NCI-H2227 (cell line): ENCODE data around the gene GABRD.

ENCODE experiments used
- DNase-seq: peaks from one replicate; lab custom pipeline; 2025; ENCODE audit not compliant: unreplicated experiment; lab: John Stamatoyannopoulos, UW

The GABRD gene

DNA sequence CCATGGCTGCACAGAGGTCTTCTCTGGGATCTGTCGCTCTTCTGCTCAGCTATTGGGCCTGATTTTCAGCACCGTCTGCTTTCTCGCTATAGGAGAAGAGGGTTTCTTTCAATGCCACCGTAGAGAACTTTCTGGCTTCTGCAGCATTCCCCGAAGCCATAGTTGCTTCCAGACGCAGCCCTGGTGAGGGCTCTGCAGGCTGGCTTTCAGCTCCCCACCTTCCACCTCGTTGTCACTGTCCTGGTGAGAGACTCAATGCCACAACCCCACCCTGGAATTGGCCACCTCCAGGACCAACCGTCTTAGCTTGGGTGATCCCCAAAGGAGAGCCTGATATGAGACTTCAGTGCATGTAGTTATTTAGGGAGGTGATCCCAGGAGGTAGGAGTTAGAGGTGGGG is 19.1 kb downstream of the GABRD start:
- DNase-seq = no peak

DNA sequence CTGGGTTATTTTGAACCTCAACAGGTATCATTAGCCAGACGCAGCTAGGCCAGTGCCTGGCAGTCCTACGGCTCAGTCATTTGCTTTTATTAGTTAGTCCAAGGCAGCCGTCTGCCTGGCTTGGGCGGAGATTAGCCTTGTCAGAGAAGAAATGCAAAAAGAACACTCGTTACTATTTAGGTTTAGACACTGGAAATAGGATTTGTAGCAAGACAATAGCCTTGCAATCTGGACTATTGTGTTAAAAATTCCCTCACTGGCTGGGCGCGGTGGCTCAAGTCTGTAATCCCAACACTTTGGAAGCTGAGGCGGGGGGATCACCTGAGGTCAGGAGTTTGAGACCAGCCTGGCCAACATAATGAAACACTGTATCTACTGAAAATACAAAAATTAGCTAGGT is 20.1 kb downstream of the GABRD start:
- DNase-seq = no peak

DNA sequence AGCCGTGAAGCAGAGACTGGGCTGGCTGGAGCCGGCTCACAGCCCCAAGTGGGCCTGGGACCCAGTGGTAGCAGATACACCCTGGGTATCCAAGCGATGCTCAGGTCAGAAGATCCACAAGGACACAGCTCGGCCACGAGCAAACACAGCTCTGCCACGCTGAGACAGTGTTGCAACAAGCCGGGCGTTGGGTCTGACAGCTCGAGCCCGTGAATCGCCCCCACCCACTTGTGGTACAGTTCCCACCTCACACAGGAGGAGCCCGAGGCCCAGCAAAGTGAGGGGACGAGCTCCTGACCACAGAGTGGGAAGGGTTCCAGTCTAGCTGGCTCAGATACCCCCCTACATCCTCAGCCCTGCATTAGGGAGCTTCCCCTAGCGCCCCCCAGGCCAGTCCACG is 22.2 kb downstream of the GABRD start:
- no peak for DNase-seq

DNA sequence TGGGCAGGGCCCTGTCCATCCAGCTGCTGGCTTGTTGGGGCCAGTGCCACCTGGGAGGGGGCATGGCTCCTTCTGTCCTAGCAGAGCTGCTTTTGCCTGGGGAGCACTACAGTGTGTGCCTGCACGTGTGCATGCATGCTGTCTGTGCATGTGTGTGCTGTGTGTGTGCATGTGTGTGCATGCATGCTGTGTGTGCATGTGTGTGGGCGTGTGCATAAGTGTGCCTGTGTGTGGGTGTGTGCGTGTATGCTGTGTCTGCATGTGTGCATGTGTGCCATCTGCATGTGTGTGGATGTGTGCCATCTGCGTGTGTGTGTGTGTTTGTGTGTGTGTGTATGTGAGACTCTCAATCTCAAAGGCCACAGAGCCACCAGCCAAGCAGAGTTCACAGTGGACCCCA is 22.7 kb downstream of the GABRD start:
- no peak for DNase-seq

- DNase-seq = no peak
Measured at GRCh38 chr1:2042830-2043773, 24.0 kb downstream of the GABRD start.

DNA sequence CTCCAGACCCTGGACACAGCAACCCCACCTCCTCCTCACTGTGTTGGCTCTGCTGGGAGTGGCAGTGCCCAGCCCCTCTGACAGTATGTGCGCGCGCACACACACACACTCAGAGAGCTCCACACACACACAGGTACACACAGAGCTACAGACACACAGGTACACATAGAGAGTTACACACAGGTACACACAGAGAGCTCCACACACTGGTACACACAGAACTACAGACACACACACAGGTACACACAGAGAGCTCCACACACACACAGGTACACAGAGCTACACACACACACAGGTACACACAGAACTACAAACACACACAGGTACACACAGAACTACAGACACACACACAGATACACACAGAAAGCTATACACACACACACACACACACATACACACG is 24.7 kb downstream of the GABRD start:
- DNase-seq = no peak

DNA sequence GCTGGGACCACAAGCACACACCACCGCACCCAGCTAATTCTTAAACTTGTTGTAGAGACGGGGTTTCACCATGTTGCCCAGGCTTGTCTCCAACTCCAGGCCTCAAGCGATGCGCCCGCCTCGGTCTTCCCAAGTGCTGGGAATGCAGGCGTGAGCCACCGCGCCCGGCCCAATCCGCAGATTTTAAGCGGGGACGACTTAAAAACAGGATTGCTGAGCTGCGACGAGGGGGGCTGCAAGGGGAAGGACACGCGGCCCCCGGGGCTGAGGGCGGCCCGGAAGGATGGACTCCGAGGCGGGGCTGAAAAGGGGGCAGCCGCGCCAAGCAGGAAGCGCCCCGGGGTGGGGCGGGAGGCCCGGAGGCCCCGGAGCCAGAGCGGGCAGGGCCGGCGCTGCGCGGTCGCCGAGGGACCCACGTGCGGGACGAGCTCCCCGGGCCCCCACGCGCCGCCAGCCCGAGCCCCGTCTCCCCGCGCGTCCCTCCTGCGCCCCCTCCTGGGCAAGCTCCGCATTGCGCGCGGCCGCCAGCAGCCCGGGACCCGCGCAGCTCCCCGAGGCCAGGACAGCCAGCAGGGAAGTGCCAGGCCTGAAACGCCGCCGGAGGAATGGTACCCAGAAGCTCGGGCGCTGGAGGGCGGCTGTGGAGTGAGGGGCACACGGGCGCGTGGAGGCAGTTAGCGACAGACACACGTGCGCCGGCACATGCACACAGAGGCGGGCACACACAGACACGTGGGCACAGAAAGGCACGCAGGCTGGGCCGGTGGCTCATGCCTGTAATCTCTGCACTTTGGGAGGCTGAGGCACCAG is 25.6 kb downstream of the GABRD start:
- DNase-seq = peak; percentile 85

DNA sequence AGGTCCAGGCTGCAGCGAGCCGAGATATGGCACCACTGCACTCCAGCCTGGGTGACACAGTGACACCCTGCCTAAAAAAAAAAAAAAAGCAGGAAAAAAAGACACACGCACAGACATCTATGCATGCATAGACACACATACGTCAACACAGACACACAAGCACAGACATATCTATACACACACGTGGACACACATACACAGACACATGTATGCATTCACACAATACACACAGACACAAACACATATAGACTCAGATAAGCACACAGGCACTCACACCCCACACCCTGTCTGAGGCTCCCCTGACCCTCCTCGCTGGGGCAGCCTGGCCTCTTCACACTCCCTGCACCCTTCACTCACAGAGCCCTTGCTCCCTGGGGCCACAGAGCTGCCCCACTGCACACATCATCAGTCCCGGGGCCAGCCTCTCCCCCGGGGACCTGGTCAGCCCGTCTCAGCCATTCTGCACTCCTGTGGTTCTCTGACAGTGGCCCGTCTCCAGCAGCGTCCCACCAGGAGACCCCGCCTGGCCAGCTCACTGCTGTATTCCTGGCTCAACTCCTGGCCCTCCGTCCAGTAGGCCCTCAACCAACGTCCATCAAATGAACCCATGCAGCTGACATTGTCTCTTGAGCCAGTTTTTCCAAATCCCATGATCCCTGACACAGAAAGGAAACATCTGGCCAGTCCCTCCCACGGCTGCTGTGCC is 26.5 kb downstream of the GABRD start:
- no peak for DNase-seq

GRCh38 chr1:2046174-2046917 is 27.2 kb downstream of the GABRD start:
- peak; percentile 30 for DNase-seq

GRCh38 chr1:2046953-2047748 is 28.0 kb downstream of the GABRD start:
- DNase-seq = no peak

GRCh38 chr1:2047749-2048729 is 28.9 kb downstream of the GABRD start:
- DNase-seq = no peak

- DNase-seq = peak; percentile 77
Measured at GRCh38 chr1:2049225-2049717, 30.1 kb downstream of the GABRD start.

DNA sequence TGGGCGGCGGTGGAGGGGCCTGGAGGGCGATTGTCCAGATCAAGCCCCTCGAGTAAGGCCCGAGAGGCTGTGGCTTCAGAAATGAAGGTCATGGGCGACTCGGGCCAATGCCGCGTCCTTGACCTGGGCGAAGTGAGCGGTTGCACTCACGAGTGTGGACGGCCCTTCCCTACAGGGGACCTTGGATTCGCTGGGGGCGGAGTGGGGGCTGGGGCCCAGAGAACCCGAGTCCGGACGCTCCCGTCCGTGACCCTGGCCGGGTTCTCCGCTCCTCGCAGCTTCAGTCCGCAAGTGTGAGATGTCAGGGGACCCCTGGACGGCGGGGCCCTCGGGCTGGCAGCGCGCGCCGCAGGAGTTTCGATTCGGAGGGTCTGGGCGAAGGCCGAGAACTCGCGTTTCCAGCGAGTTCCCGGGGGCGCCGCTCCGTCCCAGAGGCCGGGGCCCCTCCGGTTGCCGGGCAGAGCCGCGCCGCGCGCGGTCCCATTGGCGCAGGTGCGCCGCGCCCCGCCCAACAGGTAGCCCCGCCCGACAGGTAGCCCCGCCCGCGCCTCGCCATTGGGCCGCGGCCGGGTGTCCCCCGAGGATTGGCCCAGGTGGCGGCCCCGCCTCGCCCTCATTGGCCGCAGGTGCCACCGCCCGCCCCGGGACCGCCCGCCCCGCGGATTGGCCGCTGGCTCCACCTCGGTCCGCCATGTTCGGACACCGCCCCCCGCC is 30.7 kb downstream of the GABRD start, which contains the start of gene PRKCZ:
TSS of gene PRKCZ (plus strand) at position 694 of the 714 bp plus-strand sequence. CDS start 220 bp downstream, outside the sequence.
- peak; percentile 96 for DNase-seq

DNA sequence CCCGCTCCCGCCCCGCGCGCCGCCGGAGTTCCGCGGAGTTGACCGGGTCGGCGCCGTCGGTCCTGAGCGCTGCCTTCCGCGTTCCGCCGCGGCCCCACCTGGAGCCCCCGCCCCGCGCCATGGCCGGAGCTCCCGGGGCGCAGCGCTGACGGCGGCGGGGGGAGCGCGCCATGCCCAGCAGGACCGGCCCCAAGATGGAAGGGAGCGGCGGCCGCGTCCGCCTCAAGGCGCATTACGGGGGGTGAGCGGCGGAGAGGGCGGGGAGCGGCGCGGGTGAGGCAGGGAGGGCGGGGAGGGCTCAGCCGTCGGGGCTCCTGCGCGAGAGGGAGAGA is 31.3 kb downstream of the GABRD start:
- peak; percentile 77 for DNase-seq

GRCh38 chr1:2050793-2051682 is 31.9 kb downstream of the GABRD start:
- no peak for DNase-seq

GRCh38 chr1:2052054-2052679 is 33.0 kb downstream of the GABRD start:
- no peak for DNase-seq
